IMR-90 (cell line): ENCODE data around the gene KLF13. TPM values are rescaled to one million over a fixed set of nuclear protein-coding genes. Genes with fewer than 3 reads are reported as not detected.

Experiments
- ATAC-seq: fragments of 200-7000 bp; cut with Tn5 transposase; 2 replicates; pipeline ENCODE4 v1.9.1; 2020; ENCODE audit warnings: low read depth, mild to moderate bottlenecking, moderate library complexity
- BruUV-seq: library from RNA; stranded (reverse); fragments of 400-500 nt; replicated peaks from 2 replicates; lab custom pipeline; 2021; lab: Mats Ljungman, UMichigan
- CTCF ChIA-PET: fragments of 300-600 bp; formaldehyde crosslinking; extraction: SDS; loops from one replicate; lab custom pipeline; 2021; ENCODE audit warnings: antibody characterized with exemption; lab: Yijun Ruan, JAX
- POLR2A ChIA-PET: fragments of 300-600 bp; sonication (Branson Sonifier 250); formaldehyde crosslinking; loops from one replicate; lab custom pipeline; 2022; ENCODE audit warnings: antibody characterized with exemption; ENCODE audit not compliant: unreplicated experiment; lab: Charles Lee
- DNase-seq: peaks from one replicate; pipeline ENCODE4 v3.0.0; 2013
- H2AFZ ChIP-seq: replicated peaks from 2 replicates; pipeline ENCODE3; 2013; ENCODE audit warnings: low read length, mild to moderate bottlenecking; ENCODE audit not compliant: poor library complexity
- H2AK5ac ChIP-seq: 2 replicates; pipeline ENCODE4 v1.6.1; 2013; ENCODE audit warnings: low read depth, low read length, inconsistent platforms
- H2AK9ac ChIP-seq: replicated peaks from 2 replicates; pipeline ENCODE3; 2013; ENCODE audit warnings: mild to moderate bottlenecking, low read depth, low read length, moderate library complexity; ENCODE audit not compliant: poor library complexity
- H2BK120ac ChIP-seq: 2 replicates; pipeline ENCODE4 v1.6.1; 2013; ENCODE audit warnings: low read depth, low read length, inconsistent platforms
- H2BK15ac ChIP-seq: 3 replicates; pipeline ENCODE4 v1.6.1; 2013; ENCODE audit warnings: low read depth, low read length, inconsistent platforms
- H2BK20ac ChIP-seq: 2 replicates; pipeline ENCODE4 v1.6.1; 2013; ENCODE audit warnings: low read depth, mild to moderate bottlenecking, inconsistent platforms, low read length, moderate library complexity
- H2BK5ac ChIP-seq: 2 replicates; pipeline ENCODE4 v1.6.1; 2013; ENCODE audit warnings: mild to moderate bottlenecking, low read depth, low read length, inconsistent platforms; ENCODE audit not compliant: poor library complexity, severe bottlenecking
- H3K14ac ChIP-seq: replicated peaks from 2 replicates; pipeline ENCODE4 v1.6.1; 2013; ENCODE audit warnings: low read depth, low read length, inconsistent platforms
- H3K18ac ChIP-seq: 2 replicates; pipeline ENCODE4 v1.6.1; 2013; ENCODE audit warnings: low read depth, low read length, control low read depth
- H3K23ac ChIP-seq: 2 replicates; pipeline ENCODE4 v1.6.1; 2013; ENCODE audit warnings: low read depth, low read length, inconsistent platforms
- H3K27ac ChIP-seq: 2 replicates; pipeline ENCODE4 v1.5.1; 2013; ENCODE audit warnings: mild to moderate bottlenecking, control low read depth, low read length; ENCODE audit not compliant: insufficient read depth
- H3K27me3 ChIP-seq: 2 replicates; pipeline ENCODE4 v1.6.1; 2013; ENCODE audit warnings: low read length; ENCODE audit not compliant: control insufficient read depth, insufficient read depth
- H3K36me3 ChIP-seq: 2 replicates; pipeline ENCODE4 v1.6.1; 2013; ENCODE audit warnings: low read length, mixed read lengths; ENCODE audit not compliant: control insufficient read depth, insufficient read depth
- H3K4ac ChIP-seq: 2 replicates; pipeline ENCODE4 v1.6.1; 2013; ENCODE audit warnings: low read depth, low read length, inconsistent platforms
- H3K4me1 ChIP-seq: 2 replicates; pipeline ENCODE4 v1.6.1; 2013; ENCODE audit warnings: low read length, mixed read lengths; ENCODE audit not compliant: control insufficient read depth, insufficient read depth
- H3K4me2 ChIP-seq: 2 replicates; pipeline ENCODE4 v1.6.1; 2013; ENCODE audit warnings: low read depth, mild to moderate bottlenecking, control low read depth, low read length, moderate library complexity
- H3K4me3 ChIP-seq: 2 replicates; pipeline ENCODE4 v1.5.1; 2013; ENCODE audit warnings: low read depth, mild to moderate bottlenecking, control low read depth, low read length, moderate library complexity; ENCODE audit not compliant: insufficient read depth
- H3K56ac ChIP-seq: 2 replicates; pipeline ENCODE4 v1.6.1; 2013; ENCODE audit warnings: low read length, inconsistent platforms; ENCODE audit not compliant: insufficient read depth; ENCODE audit errors: extremely low read depth
- H3K79me1 ChIP-seq, 2 experiments: 2 replicates each; pipeline ENCODE4 v1.6.1; 2013; ENCODE audit warnings: low read length in 2 of 2, inconsistent platforms in 1 of 2, low read depth in 1 of 2
- H3K9ac ChIP-seq: 2 replicates; pipeline ENCODE4 v1.6.1; 2013; ENCODE audit warnings: low read depth, low read length, control low read depth
- H3K9me1 ChIP-seq: 2 replicates; pipeline ENCODE4 v1.6.1; 2013; ENCODE audit warnings: low read length, inconsistent platforms; ENCODE audit not compliant: insufficient read depth
- H3K9me3 ChIP-seq: 2 replicates; pipeline ENCODE4 v1.6.1; 2013; ENCODE audit warnings: low read length; ENCODE audit not compliant: control insufficient read depth, insufficient read depth
- H4K20me1 ChIP-seq: 2 replicates; pipeline ENCODE4 v1.6.1; 2013; ENCODE audit warnings: low read length, inconsistent platforms; ENCODE audit not compliant: insufficient read depth
- H4K5ac ChIP-seq: 2 replicates; pipeline ENCODE4 v1.6.1; 2013; ENCODE audit warnings: mild to moderate bottlenecking, low read depth, low read length, control low read depth
- H4K8ac ChIP-seq, 2 experiments: 2 replicates each; pipeline ENCODE4 v1.6.1; 2013; ENCODE audit warnings: low read depth in 2 of 2, low read length in 2 of 2, control low read depth in 1 of 2, inconsistent platforms in 1 of 2
- H4K91ac ChIP-seq: 2 replicates; pipeline ENCODE4 v1.6.1; 2013; ENCODE audit warnings: low read depth, low read length, inconsistent platforms; ENCODE audit not compliant: insufficient read depth
- BHLHE40 ChIP-seq: fragments of 150-350 bp; IDR thresholded peaks from 2 replicates; pipeline ENCODE4 v1.6.1; 2016; ENCODE audit warnings: mild to moderate bottlenecking, low read depth, low read length
- CEBPB ChIP-seq: IDR thresholded peaks from 2 replicates; pipeline ENCODE4 v1.6.1; 2012; ENCODE audit warnings: low read depth, low read length, improper control_type of control experiment
- CHD1 ChIP-seq: IDR thresholded peaks from 2 replicates; pipeline ENCODE4 v1.6.1; 2012; ENCODE audit warnings: low read depth, low read length, improper control_type of control experiment
- CTCF ChIP-seq: conservative IDR thresholded peaks from 2 replicates; pipeline ENCODE4 v1.5.1; 2012; ENCODE audit warnings: mild to moderate bottlenecking, low read depth, low read length, improper control_type of control experiment
- ELK1 ChIP-seq: fragments of 150-350 bp; IDR thresholded peaks from 2 replicates; pipeline ENCODE4 v1.6.1; 2016; ENCODE audit warnings: low read depth, mild to moderate bottlenecking, low read length, moderate library complexity, borderline replicate concordance
- FOS ChIP-seq: fragments of 150-350 bp; IDR thresholded peaks from 2 replicates; pipeline ENCODE4 v1.6.1; 2016; ENCODE audit warnings: low read depth, low read length
- MAFK ChIP-seq: IDR thresholded peaks from 2 replicates; pipeline ENCODE4 v1.6.1; 2012; ENCODE audit warnings: low read depth, low read length, improper control_type of control experiment
- MAZ ChIP-seq: IDR thresholded peaks from 2 replicates; pipeline ENCODE4 v1.6.1; 2012; ENCODE audit warnings: low read depth, mild to moderate bottlenecking, low read length, improper control_type of control experiment, moderate library complexity, borderline replicate concordance
- MXI1 ChIP-seq: IDR thresholded peaks from 2 replicates; pipeline ENCODE4 v1.6.1; 2012; ENCODE audit warnings: low read depth, mild to moderate bottlenecking, low read length, moderate library complexity, borderline replicate concordance
- NFE2L2 ChIP-seq: fragments of 150-350 bp; IDR thresholded peaks from 2 replicates; pipeline ENCODE4 v1.6.1; 2016; ENCODE audit warnings: low read depth, mild to moderate bottlenecking, low read length
- POLR2A ChIP-seq: IDR thresholded peaks from 2 replicates; pipeline ENCODE4 v1.6.1; 2012; ENCODE audit warnings: mild to moderate bottlenecking, low read depth, low read length
- RAD21 ChIP-seq: IDR thresholded peaks from 2 replicates; pipeline ENCODE4 v1.6.1; 2012; ENCODE audit warnings: low read length, improper control_type of control experiment
- RCOR1 ChIP-seq: IDR thresholded peaks from 2 replicates; pipeline ENCODE4 v1.6.1; 2012; ENCODE audit warnings: mild to moderate bottlenecking, low read length, improper control_type of control experiment; ENCODE audit not compliant: insufficient replicate concordance
- RFX5 ChIP-seq: IDR thresholded peaks from 2 replicates; pipeline ENCODE4 v1.8.0; 2012; ENCODE audit warnings: low read depth, mild to moderate bottlenecking, low read length, moderate library complexity
- SMC3 ChIP-seq: fragments of 150-350 bp; IDR thresholded peaks from 2 replicates; pipeline ENCODE4 v1.6.1; 2016; ENCODE audit warnings: low read depth, mild to moderate bottlenecking, antibody characterized with exemption, low read length, moderate library complexity
- USF2 ChIP-seq: fragments of 150-350 bp; IDR thresholded peaks from 2 replicates; pipeline ENCODE4 v1.6.1; 2017; ENCODE audit warnings: mild to moderate bottlenecking, antibody characterized with exemption, low read length, low read depth
- WGBS, 2 experiments: methylation state at CpG; one replicate each; pipeline versions ENCODE4 v1.1.5 to v1.1.7; 2013; ENCODE audit warnings: missing lambda C conversion rate in 2 of 2; ENCODE audit not compliant: insufficient read length in 1 of 2; ENCODE audit errors: extremely low coverage in 2 of 2; 5-methylcytosine and 5-hydroxymethylcytosine counted together
- dilution Hi-C: fragments of 300-500 bp; cut with HindIII; formaldehyde crosslinking; loops from one replicate; pipeline ENCODE4 v1.14.3; 2018; ENCODE audit warnings: low sequenced_read_pairs; ENCODE audit not compliant: unreplicated experiment
- in situ Hi-C: fragments of 300-500 bp; cut with MboI; formaldehyde crosslinking; loops from 3 replicates; pipeline ENCODE4 v1.14.3; 2019; ENCODE audit warnings: low sequenced_read_pairs, inconsistent platforms, mixed read lengths
- intact Hi-C: fragments of 100-400 bp; cut with micrococcal nuclease; formaldehyde crosslinking; loops from 2 replicates; pipeline ENCODE4 v1.10.0; 2022
- polyA plus RNA-seq, 3 experiments: library from polyadenylated mRNA; depleted of rRNA; stranded (reverse); fragments of >200 nt; gene quantifications; 2 replicates each; pipeline ENCODE4 v1.2.3, GENCODE V29; 2012; ENCODE audit warnings: low replicate concordance in 1 of 3
- total RNA-seq: library from RNA; depleted of rRNA; stranded (reverse); fragments of >200 nt; gene quantifications from 2 replicates; pipeline ENCODE4 v1.2.3, GENCODE V29; 2012

KLF13 gene
- total and polyA plus RNA-seq, 2 of the 4 experiments (the other 2 are of a cell fraction) = 9.5 to 10.6 TPM

- H4K91ac ChIP-seq = no peak overlapping the region
- no peak overlapping the region for H2AFZ ChIP-seq
- no CpG with 5 or more reads among the region's 4 CpGs for WGBS, 2 experiments
- no peaks in the 10 kb centered on the region for H3K36me3 ChIP-seq
- no peak overlapping the region for H3K27ac ChIP-seq
- dilution Hi-C loops = no loop called here
- H3K9ac ChIP-seq = no peak overlapping the region
- no peaks in the 10 kb centered on the region for H3K79me1 ChIP-seq
- no peaks in the 10 kb centered on the region for H3K9me3 ChIP-seq
- no peak overlapping the region for H3K4me3 ChIP-seq
- DNase-seq (no peak), ATAC-seq (no peak)
- no peak overlapping the region for H3K4ac ChIP-seq
- no peaks in the 10 kb centered on the region for H3K4me1 ChIP-seq
- H2AK9ac ChIP-seq = no peak overlapping the region
- H2AK5ac ChIP-seq = no peak overlapping the region
- H3K56ac ChIP-seq = no peak overlapping the region
- no peak overlapping the region for H3K14ac ChIP-seq
- no peaks in the 10 kb centered on the region for H4K20me1 ChIP-seq
- H2BK120ac ChIP-seq = no peak overlapping the region
- H3K27me3 ChIP-seq = peaks cover 11% of the 10 kb centered on the region
- no peak overlapping the region for H2BK20ac ChIP-seq
- in situ Hi-C loops = no loop called here
- no peak for TF ChIP-seq RCOR1
- no peak for TF ChIP-seq CEBPB
- no peak for TF ChIP-seq USF2
- TF ChIP-seq MAFK = no peak
- no peak for TF ChIP-seq RAD21
- TF ChIP-seq ELK1 = no peak
- no peak for TF ChIP-seq MAZ
- TF ChIP-seq FOS = no peak
- no peak for TF ChIP-seq RFX5
- TF ChIP-seq CTCF = no peak
- no peak for TF ChIP-seq NFE2L2
- TF ChIP-seq CHD1 = no peak
- TF ChIP-seq POLR2A = no peak
- TF ChIP-seq BHLHE40 = no peak
- TF ChIP-seq MXI1 = no peak
- TF ChIP-seq SMC3 = no peak
- no peak overlapping the region for H2BK5ac ChIP-seq
- H4K8ac ChIP-seq = no peak overlapping the region
- ChIA-PET CTCF (no interaction called here), POLR2A (no interaction called here)
- no peak overlapping the region for H2BK15ac ChIP-seq
- no peaks in the 10 kb centered on the region for H3K9me1 ChIP-seq
- H3K23ac ChIP-seq = no peak overlapping the region
- intact Hi-C loops = no loop called here
- no peak overlapping the region for H3K18ac ChIP-seq
- H4K5ac ChIP-seq = no peak overlapping the region
- BruUV-seq = no TSS peak
- H3K4me2 ChIP-seq = no peak overlapping the region
Measured at GRCh38 chr15:31283043-31283442, 43.6 kb upstream of the KLF13 start.
